Breast epithelium (tissue), 3 donors: ENCODE measurements around the gene CREB3L1.
A peak's percentile ranks its signal among the peaks of the same experiment; 100 is the strongest.

Source experiments
- POLR2A ChIP-seq: fragments of 450-650 bp; IDR thresholded peaks from one replicate; pipeline ENCODE4 v1.6.1; 2016; ENCODE audit warnings: antibody characterized with exemption, mild to moderate bottlenecking, moderate library complexity
- TF ChIP-seq, protein P1 (sequence below), 3 donors: fragments of 450-650 bp; IDR thresholded peaks; one replicate each; pipeline ENCODE4 v1.5.1; 2016 to 2017; ENCODE audit warnings: antibody characterized with exemption in 3 of 3, mild to moderate bottlenecking in 3 of 3, moderate library complexity in 3 of 3

DNA sequence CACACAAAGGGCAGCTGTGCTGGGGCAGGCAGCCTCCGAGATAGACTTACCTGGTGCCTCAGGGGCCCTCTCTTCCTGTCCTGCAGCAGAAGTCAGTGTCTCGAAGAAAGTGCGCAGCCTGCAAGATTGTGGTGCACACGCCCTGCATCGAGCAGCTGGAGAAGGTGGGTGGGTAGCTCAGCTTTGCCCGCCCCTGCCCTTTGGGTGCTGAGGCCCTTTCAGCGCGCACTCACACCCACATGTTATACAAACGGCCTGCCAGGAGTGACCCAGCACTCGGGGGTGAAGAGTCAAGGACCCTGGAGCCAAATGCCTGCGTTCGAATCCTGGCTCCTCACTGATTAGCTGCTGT, 90.4 kb downstream of the CREB3L1 start:
- TF ChIP-seq POLR2A = no peak
- TF ChIP-seq, protein P1, sequence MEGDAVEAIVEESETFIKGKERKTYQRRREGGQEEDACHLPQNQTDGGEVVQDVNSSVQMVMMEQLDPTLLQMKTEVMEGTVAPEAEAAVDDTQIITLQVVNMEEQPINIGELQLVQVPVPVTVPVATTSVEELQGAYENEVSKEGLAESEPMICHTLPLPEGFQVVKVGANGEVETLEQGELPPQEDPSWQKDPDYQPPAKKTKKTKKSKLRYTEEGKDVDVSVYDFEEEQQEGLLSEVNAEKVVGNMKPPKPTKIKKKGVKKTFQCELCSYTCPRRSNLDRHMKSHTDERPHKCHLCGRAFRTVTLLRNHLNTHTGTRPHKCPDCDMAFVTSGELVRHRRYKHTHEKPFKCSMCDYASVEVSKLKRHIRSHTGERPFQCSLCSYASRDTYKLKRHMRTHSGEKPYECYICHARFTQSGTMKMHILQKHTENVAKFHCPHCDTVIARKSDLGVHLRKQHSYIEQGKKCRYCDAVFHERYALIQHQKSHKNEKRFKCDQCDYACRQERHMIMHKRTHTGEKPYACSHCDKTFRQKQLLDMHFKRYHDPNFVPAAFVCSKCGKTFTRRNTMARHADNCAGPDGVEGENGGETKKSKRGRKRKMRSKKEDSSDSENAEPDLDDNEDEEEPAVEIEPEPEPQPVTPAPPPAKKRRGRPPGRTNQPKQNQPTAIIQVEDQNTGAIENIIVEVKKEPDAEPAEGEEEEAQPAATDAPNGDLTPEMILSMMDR (IDR thresholded peaks at IDR 0.05) = peak in 1 of 3 donors; percentile 22
